Stimulated activated CD8-positive, alpha-beta memory T cell treated with anti-CD3 and anti-CD28 coated beads, Interleukin-15, amount 100 ng/mL, for 48 hours (primary cell): ENCODE measurements around the gene IGFBP2.

Source experiments
- DNase-seq, 2 donors: peaks; one replicate each; pipeline ENCODE4 v3.0.0-alpha.2; 2020; ENCODE audit warnings: low read depth in 2 of 2

Gene IGFBP2

GRCh38 chr2:216702756-216703155, 69.5 kb downstream of the IGFBP2 start:
- no peak for DNase-seq

GRCh38 chr2:216710551-216711301, 77.5 kb downstream of the IGFBP2 start:
- DNase-seq: no peak

GRCh38 chr2:216711348-216711747, 78.1 kb downstream of the IGFBP2 start:
- no peak for DNase-seq

DNA sequence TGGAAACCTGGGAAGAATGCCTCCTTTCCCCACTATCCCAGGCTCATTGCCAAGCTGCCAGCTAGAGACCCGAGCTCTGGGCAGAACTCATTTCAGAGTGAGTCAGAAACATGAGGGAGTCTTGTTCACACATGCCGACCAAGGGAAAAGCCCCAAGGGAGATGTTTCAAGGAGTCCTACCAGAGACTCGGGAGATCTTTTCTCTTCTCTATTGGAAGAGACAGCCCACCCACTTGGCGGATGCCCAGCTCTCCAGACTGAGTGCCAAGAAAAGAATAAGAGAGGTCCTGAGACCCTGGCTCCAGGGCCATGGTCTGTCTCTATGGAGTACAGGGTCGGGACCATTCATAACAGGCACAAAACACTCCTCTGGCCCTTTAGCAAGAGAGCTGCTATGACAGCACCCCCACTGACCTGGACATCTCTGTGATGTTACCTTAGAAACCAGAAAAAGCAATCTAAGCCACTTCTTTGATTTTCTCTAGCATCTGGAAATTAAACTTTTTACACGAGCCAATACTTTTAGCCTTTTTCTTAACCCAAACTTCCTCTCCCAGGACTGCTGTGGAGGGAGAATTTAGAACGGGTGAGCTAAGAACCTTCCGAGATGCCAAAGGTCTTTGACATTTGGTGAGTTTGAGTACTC, 80.6 kb downstream of the IGFBP2 start:
- no peak for DNase-seq
